Kidney (tissue), 14 donors: ENCODE results near the gene ADAM8. TPM values are rescaled to one million over a fixed set of nuclear protein-coding genes. Genes with fewer than 3 reads are reported as not detected.
A peak's percentile ranks its signal among the peaks of the same experiment; 100 is the strongest.

ENCODE experiments used
- DNase-seq, 5 donors: peaks; one replicate each; pipeline ENCODE4 v3.0.0-alpha.2; 2013 to 2020
- FAIRE-seq: peaks from 2 replicates; lab custom pipeline; 2012; peaks lifted over from hg19 to GRCh38; lab: Jason Lieb, UNC
- H3K27ac ChIP-seq, 2 donors: one replicate each; pipeline ENCODE4 v1.7.0; 2013; ENCODE audit warnings: low read depth in 2 of 2, low read length in 2 of 2, inconsistent platforms in 1 of 2
- H3K27me3 ChIP-seq: one replicate; pipeline ENCODE4 v1.7.1; 2013; ENCODE audit warnings: low read length, inconsistent platforms; ENCODE audit not compliant: control insufficient read depth, insufficient read depth
- H3K36me3 ChIP-seq, 3 donors: one replicate each; pipeline versions ENCODE4 v1.7.0 to v1.7.1; 2013; ENCODE audit warnings: low read length in 3 of 3, control low read depth in 1 of 3, inconsistent platforms in 1 of 3; ENCODE audit not compliant: insufficient read depth in 3 of 3, control insufficient read depth in 2 of 3
- H3K4me1 ChIP-seq, 3 donors: one replicate each; pipeline versions ENCODE4 v1.7.0 to v1.7.1; 2013; ENCODE audit warnings: low read length in 3 of 3, inconsistent platforms in 1 of 3, low read depth in 1 of 3; ENCODE audit not compliant: control insufficient read depth in 2 of 3, insufficient read depth in 2 of 3
- H3K4me3 ChIP-seq, 3 donors: one replicate each; pipeline versions ENCODE4 v1.7.0 to v1.8.1; 2013; ENCODE audit warnings: low read length in 3 of 3, control low read depth in 1 of 3, inconsistent platforms in 1 of 3
- H3K9ac ChIP-seq, 3 donors: one replicate each; pipeline versions ENCODE4 v1.7.0 to v1.7.1; 2013; ENCODE audit warnings: low read length in 3 of 3, control low read depth in 1 of 3, inconsistent platforms in 1 of 3
- H3K9me3 ChIP-seq, 3 donors: one replicate each; pipeline versions ENCODE4 v1.7.0 to v1.7.1; 2013; ENCODE audit warnings: low read length in 3 of 3, control low read depth in 1 of 3, inconsistent platforms in 1 of 3; ENCODE audit not compliant: control insufficient read depth in 2 of 3, insufficient read depth in 1 of 3
- CTCF ChIP-seq: IDR thresholded peaks from 3 replicates; pipeline ENCODE4 v1.5.1; 2012; ENCODE audit warnings: mild to moderate bottlenecking, moderate library complexity, borderline replicate concordance; ENCODE audit not compliant: insufficient read depth; ENCODE audit errors: extremely low read depth
- intact Hi-C: fragments of 100-400 bp; cut with DNase I; formaldehyde crosslinking; loops from one replicate; pipeline ENCODE4 v1.11.1; 2022
- polyA plus RNA-seq: library from polyadenylated mRNA; stranded (reverse); fragments of 350-450 nt; fragmentation: Illumina TruSeq; extraction: RNeasy Lipid Tissue Mini Kit (QIAGEN cat#74804); gene quantifications from one replicate; pipeline ENCODE4 v1.2.3, GENCODE V29; 2014; ENCODE audit warnings: low read depth, low replicate concordance; ENCODE audit not compliant: insufficient read depth
- total RNA-seq: library from RNA; stranded (reverse); fragmentation: NEBNext Ultra II Directional; extraction: Animal tissue kit (Norgen Biotek cat#: 25700); gene quantifications from one replicate; pipeline ENCODE4 v1.2.1, GENCODE V29; 2021
- donor health status: control.
- donor health status: control.
- donor health status: control.
- donor health status: control.
- donor health status: control.
- donor health status: DM: yes; HTN: yes; CAD: no.
- donor health status: Normal renal cell carcinoma (clear cell type).

ADAM8 gene
- total and polyA plus RNA-seq, 2 donors from 2014 or later = 3.4 to 16.6 TPM

- peaks cover 0 to 2% (median 0%) of the 10 kb centered on the region in 3 donors for H3K36me3 ChIP-seq
- no peak overlapping the region for H3K27ac ChIP-seq
- H3K4me3 ChIP-seq = no peak overlapping the region
- intact Hi-C loops = no loop called here
- FAIRE-seq (no peak), DNase-seq (peak in 1 of 5 donors; percentile 61)
- no peak for TF ChIP-seq CTCF
- no peaks in the 10 kb centered on the region for H3K4me1 ChIP-seq
- no peaks in the 10 kb centered on the region for H3K9me3 ChIP-seq
- H3K9ac ChIP-seq = no peak overlapping the region
- no peaks in the 10 kb centered on the region for H3K27me3 ChIP-seq
These were observed 59.9 kb downstream of the ADAM8 start for GRCh38 chr10:133216776-133217175.

DNA sequence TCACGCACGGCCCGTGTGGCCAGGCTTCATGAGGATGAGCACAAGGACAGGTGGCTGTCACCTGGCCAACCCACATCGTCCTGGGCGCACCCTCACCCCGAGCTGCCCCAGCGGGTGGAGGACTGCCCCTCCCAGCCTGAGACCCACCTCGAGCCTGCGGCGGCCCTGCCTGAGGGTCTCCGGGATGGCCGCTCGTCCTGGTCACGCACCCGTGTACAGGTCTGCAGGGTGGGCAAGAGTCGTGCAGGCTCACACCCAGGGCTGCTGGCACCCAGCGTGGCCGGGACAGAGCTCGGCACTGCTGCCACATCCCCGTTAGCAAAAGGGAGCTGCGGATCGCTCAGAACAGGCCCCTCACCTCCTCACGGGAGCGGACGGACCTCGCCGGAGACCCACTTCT lies 61.1 kb downstream of the ADAM8 start:
- FAIRE-seq = no peak

DNA sequence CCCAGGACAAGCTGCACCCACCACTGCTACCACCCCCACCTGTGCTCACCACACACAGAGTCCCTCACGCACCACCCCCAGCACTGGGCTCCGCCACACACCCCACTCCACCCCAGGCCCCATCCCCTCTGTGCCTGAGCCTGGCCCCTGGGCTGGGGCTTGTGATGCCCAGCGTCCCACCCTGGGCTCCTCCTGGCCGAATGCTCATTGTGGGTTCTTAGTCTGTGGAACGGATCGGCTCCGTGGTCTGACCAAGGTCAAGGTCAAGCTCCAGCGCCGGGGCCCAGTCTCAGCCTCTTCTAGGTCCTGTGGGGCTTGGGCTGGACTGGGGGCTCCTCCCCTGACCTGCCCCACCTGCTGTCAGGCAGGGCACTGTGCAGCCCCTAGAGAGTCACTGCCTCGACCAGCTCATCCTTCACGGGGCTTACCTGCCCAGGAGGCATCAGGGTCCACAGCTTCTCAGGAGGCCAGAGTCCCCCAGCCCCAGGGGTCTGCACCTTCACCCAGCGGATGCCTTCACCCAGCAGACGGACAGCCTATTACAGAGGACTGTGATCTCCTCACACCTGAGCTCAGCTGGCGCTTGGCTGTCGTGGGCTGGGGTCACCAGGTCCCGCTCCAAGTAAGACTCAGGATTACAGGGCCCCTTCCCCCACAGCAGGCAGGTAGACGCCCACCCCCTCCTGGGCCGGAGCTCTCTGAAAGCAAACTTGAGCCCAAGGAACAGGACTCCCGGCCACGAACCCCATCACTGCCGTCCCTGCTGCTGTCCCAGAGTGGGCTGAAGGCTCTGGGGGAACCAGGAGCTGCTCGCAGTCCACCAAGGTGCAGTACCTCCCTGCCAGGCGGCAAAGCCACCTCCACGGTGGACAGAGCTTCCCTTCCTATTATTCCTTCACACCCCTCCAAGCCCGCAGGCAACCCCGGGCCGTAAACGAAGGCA lies 61.9 kb downstream of the ADAM8 start:
- intact Hi-C loops = no loop called here
- Histone ChIP-seq H3K9ac (no peak overlapping the region), H3K27ac (no peak overlapping the region), H3K9me3 (no peaks in the 10 kb centered on the region), H3K36me3 (peaks cover 0 to 2% (median 0%) of the 10 kb centered on the region in 3 donors), H3K27me3 (no peaks in the 10 kb centered on the region), H3K4me1 (no peaks in the 10 kb centered on the region), H3K4me3 (no peak overlapping the region)
- DNase-seq = peak in 1 of 5 donors; percentile 73
- no peak for FAIRE-seq
- TF ChIP-seq CTCF = no peak

More for the DNA sequence above, 61.1 kb downstream of the ADAM8 start:
- Histone ChIP-seq H3K9ac (no peak overlapping the region), H3K4me1 (no peaks in the 10 kb centered on the region), H3K27me3 (no peaks in the 10 kb centered on the region), H3K36me3 (peaks cover 0 to 2% (median 0%) of the 10 kb centered on the region in 3 donors), H3K27ac (no peak overlapping the region), H3K9me3 (no peaks in the 10 kb centered on the region), H3K4me3 (no peak overlapping the region)
- intact Hi-C loops = no loop called here
- TF ChIP-seq CTCF = no peak
- DNase-seq = peak in 1 of 5 donors; percentile 54
